Spleen (tissue), 11 donors: Measurements from ENCODE around the gene TMEM196. TPM values are rescaled to one million over a fixed set of nuclear protein-coding genes. Genes with fewer than 3 reads are reported as not detected.
A peak's percentile ranks its signal among the peaks of the same experiment; 100 is the strongest.

ENCODE experiments used
- DNase-seq: peaks from one replicate; pipeline ENCODE4 v3.0.0-alpha.2; 2020
- H3K27ac ChIP-seq, 8 donors: fragments of 200-600 bp; sonication (generic) in 7 of 8; 1 replicate in 4 of 8; 2 replicates in 4 of 8; pipeline versions ENCODE4 v1.5.0 to v1.8.0; 2016 to 2021; ENCODE audit warnings: inconsistent platforms in 4 of 8, mild to moderate bottlenecking in 4 of 8, moderate library complexity in 1 of 8
- H3K27me3 ChIP-seq, 7 donors: fragments of 200-600 bp; sonication (generic) in 6 of 7; replicated peaks in 1 of 7; 1 replicate in 4 of 7; 2 replicates in 3 of 7; pipeline versions ENCODE4 v1.5.0 to v1.8.0; 2016 to 2021; ENCODE audit warnings: inconsistent platforms in 3 of 7, mild to moderate bottlenecking in 1 of 7
- H3K36me3 ChIP-seq, 6 donors: fragments of 200-600 bp; sonication (generic) in 5 of 6; 1 replicate in 4 of 6; 2 replicates in 2 of 6; pipeline versions ENCODE4 v1.5.0 to v1.8.0; 2016 to 2021; ENCODE audit warnings: inconsistent platforms in 2 of 6
- H3K4me1 ChIP-seq, 6 donors: fragments of 200-600 bp; sonication (generic) in 5 of 6; 1 replicate in 3 of 6; 2 replicates in 3 of 6; pipeline versions ENCODE4 v1.5.0 to v1.8.0; 2016 to 2021; ENCODE audit warnings: inconsistent platforms in 3 of 6
- H3K4me3 ChIP-seq, 8 donors: fragments of 200-600 bp; sonication (generic) in 7 of 8; 1 replicate in 4 of 8; 2 replicates in 4 of 8; pipeline versions ENCODE4 v1.5.0 to v1.8.0; 2016 to 2021; ENCODE audit warnings: inconsistent platforms in 4 of 8, mild to moderate bottlenecking in 4 of 8, moderate library complexity in 2 of 8
- H3K9me3 ChIP-seq, 8 donors: fragments of 200-600 bp; sonication (generic) in 7 of 8; 1 replicate in 4 of 8; 2 replicates in 4 of 8; pipeline versions ENCODE4 v1.5.0 to v1.8.0; 2016 to 2021; ENCODE audit warnings: inconsistent platforms in 4 of 8
- POLR2A ChIP-seq, 3 donors: fragments of 450-650 bp; IDR thresholded peaks; one replicate each; pipeline ENCODE4 v1.5.1; 2017; ENCODE audit warnings: antibody characterized with exemption in 3 of 3, mild to moderate bottlenecking in 1 of 3
- POLR2AphosphoS5 ChIP-seq, 3 donors: sonication (generic); formaldehyde crosslinking; IDR thresholded peaks; one replicate each; pipeline ENCODE4 v1.5.1; 2017; ENCODE audit warnings: antibody characterized with exemption in 3 of 3
- WGBS, 5 donors: extraction: QIAGEN DNeasy Blood & Tissue Kit in 3 of 5; methylation state at CpG; one replicate each; pipeline versions ENCODE4 v1.1.5 to v1.1.7; 2013 to 2018; 5-methylcytosine and 5-hydroxymethylcytosine counted together
- intact Hi-C: fragments of 100-400 bp; cut with DNase I; formaldehyde crosslinking; loops from one replicate; pipeline ENCODE4 v1.15.0; 2023; ENCODE audit warnings: low total_unique reads
- polyA plus RNA-seq, 3 donors: library from polyadenylated mRNA; stranded (reverse); fragments of 200-250 nt; gene quantifications; one replicate each; pipeline ENCODE4 v1.2.1, GENCODE V29; 2013
- total RNA-seq, 7 donors: library from RNA; depleted of rRNA in 3 of 7; stranded (reverse); fragments of >200 nt in 3 of 7; fragmentation: NEBNext Ultra II Directional in 4 of 7; extraction: Animal tissue kit (Norgen Biotek cat#: 25700) in 4 of 7; gene quantifications; one replicate each; pipeline versions ENCODE4 v1.1.0 to v1.2.1, GENCODE V29; 2016 to 2021
- TF ChIP-seq, protein P1 (sequence below), 11 experiments: fragments of 200-600 bp in 7 of 11; fragments of 450-650 bp in 4 of 11; sonication (generic) in 4 of 11; IDR thresholded peaks in 8 of 11; conservative IDR thresholded peaks in 3 of 11; 1 replicate in 7 of 11; 2 replicates in 4 of 11; pipeline versions ENCODE4 v1.4.0 to v1.8.0; 2016 to 2021; ENCODE audit warnings: antibody characterized with exemption in 11 of 11, inconsistent platforms in 4 of 11, mild to moderate bottlenecking in 1 of 11
- donor health status: healthy with polysubstance abuse.
- donor health status: DM: no; HTN: no; CAD: no; lungs with moderate emphysema.
- donor health status: DM: no; HTN: no; CAD: no.
- donor health status: Bipolar disorder and iron deficiency.
- donor health status: healthy.
- donor health status: DM: no; HTN: no; CAD: no.
- donor health status: DM: yes; HTN: yes; CAD: no.

The TMEM196 gene
- total and polyA plus RNA-seq, 10 donors = 0.08 TPM; not detected in 9

- intact Hi-C loops = no loop called here
- Histone ChIP-seq H3K36me3 (no peaks in the 10 kb centered on the region), H3K4me1 (no peaks in the 10 kb centered on the region), H3K27ac (no peak overlapping the region), H3K4me3 (no peak overlapping the region), H3K9me3 (no peaks in the 10 kb centered on the region), H3K27me3 (peaks cover 0 to 18% (median 0%) of the 10 kb centered on the region in 7 donors)
- TF ChIP-seq POLR2A (IDR thresholded peaks at IDR 0.05) (no peak), POLR2AphosphoS5 (IDR thresholded peaks at IDR 0.05) (no peak)
- TF ChIP-seq, protein P1, sequence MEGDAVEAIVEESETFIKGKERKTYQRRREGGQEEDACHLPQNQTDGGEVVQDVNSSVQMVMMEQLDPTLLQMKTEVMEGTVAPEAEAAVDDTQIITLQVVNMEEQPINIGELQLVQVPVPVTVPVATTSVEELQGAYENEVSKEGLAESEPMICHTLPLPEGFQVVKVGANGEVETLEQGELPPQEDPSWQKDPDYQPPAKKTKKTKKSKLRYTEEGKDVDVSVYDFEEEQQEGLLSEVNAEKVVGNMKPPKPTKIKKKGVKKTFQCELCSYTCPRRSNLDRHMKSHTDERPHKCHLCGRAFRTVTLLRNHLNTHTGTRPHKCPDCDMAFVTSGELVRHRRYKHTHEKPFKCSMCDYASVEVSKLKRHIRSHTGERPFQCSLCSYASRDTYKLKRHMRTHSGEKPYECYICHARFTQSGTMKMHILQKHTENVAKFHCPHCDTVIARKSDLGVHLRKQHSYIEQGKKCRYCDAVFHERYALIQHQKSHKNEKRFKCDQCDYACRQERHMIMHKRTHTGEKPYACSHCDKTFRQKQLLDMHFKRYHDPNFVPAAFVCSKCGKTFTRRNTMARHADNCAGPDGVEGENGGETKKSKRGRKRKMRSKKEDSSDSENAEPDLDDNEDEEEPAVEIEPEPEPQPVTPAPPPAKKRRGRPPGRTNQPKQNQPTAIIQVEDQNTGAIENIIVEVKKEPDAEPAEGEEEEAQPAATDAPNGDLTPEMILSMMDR (IDR thresholded peaks at IDR 0.05 in 8 of 11, conservative IDR thresholded peaks at IDR 0.05 in 3 of 11) = no peak
- 81 to 94% (median 88%) methylated on average over 5 of the region's 5 CpGs for WGBS, 5 donors
- DNase-seq = no peak
Observed at GRCh38 chr7:19725770-19726169, 47.6 kb downstream of the TMEM196 start.

DNA sequence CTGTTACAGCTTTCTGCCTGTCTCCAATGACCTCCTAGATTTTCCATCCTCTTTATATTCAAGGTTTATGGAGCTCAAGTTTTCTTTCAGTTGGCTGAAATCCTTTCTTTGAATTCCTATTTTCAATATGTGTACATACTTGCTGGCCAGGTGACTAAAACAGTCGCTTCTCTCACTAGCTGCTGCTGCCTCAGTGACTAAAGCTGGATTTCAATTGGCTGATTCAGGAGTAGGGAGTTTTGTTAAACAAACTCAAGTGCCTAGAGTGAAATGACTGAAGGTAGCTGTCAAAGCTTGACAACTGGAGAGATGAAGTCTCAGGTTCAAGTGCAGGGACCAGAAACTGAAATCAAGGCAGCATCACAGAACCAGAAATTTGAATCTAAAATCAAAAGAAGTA, 57.9 kb downstream of the TMEM196 start:
- Histone ChIP-seq H3K27ac (no peak overlapping the region), H3K27me3 (peaks cover 0 to 5% (median 0%) of the 10 kb centered on the region in 7 donors), H3K4me1 (no peaks in the 10 kb centered on the region), H3K36me3 (no peaks in the 10 kb centered on the region), H3K9me3 (no peaks in the 10 kb centered on the region), H3K4me3 (no peak overlapping the region)
- DNase-seq = no peak
- no peak for TF ChIP-seq POLR2A (IDR thresholded peaks at IDR 0.05)
- intact Hi-C loops = no loop called here
- 56 to 81% (median 63%) methylated on average over 1 of the region's 1 CpG for WGBS, 5 donors

GRCh38 chr7:19713676-19714075, 59.7 kb downstream of the TMEM196 start:
- TF ChIP-seq, protein P1 (IDR thresholded peaks at IDR 0.05 in 8 of 11, conservative IDR thresholded peaks at IDR 0.05 in 3 of 11) = peak in 10 of 11 experiments; percentile 26 to 72 (median 55)
- no peak for TF ChIP-seq POLR2AphosphoS5 (IDR thresholded peaks at IDR 0.05)
- intact Hi-C loops = no loop called here
- Histone ChIP-seq H3K27me3 (peaks cover 0 to 5% (median 0%) of the 10 kb centered on the region in 7 donors), H3K4me1 (peaks cover 0 to 12% (median 8%) of the 10 kb centered on the region in 6 donors), H3K9me3 (no peaks in the 10 kb centered on the region), H3K36me3 (no peaks in the 10 kb centered on the region), H3K4me3 (no peak overlapping the region), H3K27ac (no peak overlapping the region)
- no peak for DNase-seq
- WGBS, 5 donors = 50 to 70% (median 56%) methylated on average over 1 of the region's 1 CpG

- H3K4me1 ChIP-seq = peaks cover 16 to 46% (median 31%) of the 10 kb centered on the region in 6 donors
- H3K36me3 ChIP-seq = peaks cover 0 to 8% (median 0%) of the 10 kb centered on the region in 6 donors
- H3K4me3 ChIP-seq = peak overlapping the region; percentile 75 to 98 (median 86)
- peaks cover 0 to 5% (median 0%) of the 10 kb centered on the region in 7 donors for H3K27me3 ChIP-seq
- H3K27ac ChIP-seq = peak overlapping the region in 5 of 8 donors; percentile 79 to 86 (median 81)
- WGBS, 5 donors = 57 to 67% (median 62%) methylated on average over 6 of the region's 6 CpGs
- TF ChIP-seq, protein P1 (IDR thresholded peaks at IDR 0.05 in 8 of 11, conservative IDR thresholded peaks at IDR 0.05 in 3 of 11) = peak in 1 of 11 experiments; percentile 10
- no peak for TF ChIP-seq POLR2AphosphoS5 (IDR thresholded peaks at IDR 0.05)
- intact Hi-C loops = no loop called here
- DNase-seq = no peak
- no peaks in the 10 kb centered on the region for H3K9me3 ChIP-seq
Observed at GRCh38 chr7:19709249-19709578, 64.2 kb downstream of the TMEM196 start.
